ENCODE data around the gene SLFN12L.
"Not testable (repeated sequence)": the region's sequence is repeated elsewhere in the genome, so short reads cannot be mapped to it uniquely, and the experiment has no call there.

Gene SLFN12L

GRCh38 chr17:35545150-35545549 lies 7.7 kb upstream of the SLFN12L start:
- DNase-seq (ENCODE audit: low read depth), result no peak
- TF ChIP-seq CTCF (IDR thresholded peaks at IDR 0.05; ENCODE audit: control insufficient read depth, extremely low read depth, insufficient read depth), result no peak
- no peak overlapping the region for H3K4me3 ChIP-seq (ENCODE audit: low read depth, low read length)

DNA sequence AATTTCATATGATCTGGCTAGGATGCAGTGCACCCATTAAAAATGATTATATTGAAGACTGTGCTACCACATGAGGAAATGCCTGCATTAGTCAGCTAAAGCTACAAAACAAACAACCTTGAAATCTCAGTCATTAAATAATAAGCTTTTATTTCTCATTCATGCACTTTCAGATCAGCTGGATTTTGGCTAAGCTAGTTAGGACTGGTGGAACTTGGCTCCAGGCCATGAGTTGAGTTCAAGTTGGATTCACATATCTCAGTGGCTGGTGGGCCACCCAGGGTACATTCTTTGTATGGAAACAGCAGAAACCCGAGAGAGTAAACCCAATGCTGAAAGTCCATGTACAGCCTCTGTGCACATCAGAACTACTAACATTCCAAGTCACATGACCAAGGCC lies 6.4 kb upstream of the SLFN12L start:
- TF ChIP-seq CTCF (IDR thresholded peaks at IDR 0.05; ENCODE audit: control insufficient read depth, extremely low read depth, insufficient read depth), result no peak
- no peak for DNase-seq (ENCODE audit: low read depth)
- H3K4me3 ChIP-seq (ENCODE audit: low read depth, low read length), result no peak overlapping the region

DNA sequence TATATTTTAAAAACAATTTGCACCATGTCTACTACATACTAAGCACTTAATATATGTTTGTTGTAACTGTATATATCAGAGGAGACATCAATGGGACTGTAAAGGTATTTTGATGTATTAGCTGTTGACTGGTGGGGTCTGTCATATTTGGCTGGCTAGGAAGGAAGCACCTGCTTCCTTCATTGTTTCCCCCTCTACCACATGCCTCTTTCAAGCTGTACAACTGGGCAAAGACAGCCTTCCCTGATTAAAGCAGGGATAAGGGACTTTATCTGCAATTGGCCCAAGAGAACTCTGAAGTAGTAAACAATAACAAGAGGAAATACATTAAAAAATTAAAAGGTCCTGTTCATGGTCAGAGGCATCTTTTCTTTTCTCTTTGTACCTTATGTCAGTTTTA lies 5.5 kb upstream of the SLFN12L start:
- H3K4me3 ChIP-seq (ENCODE audit: low read depth, low read length), result no peak overlapping the region
- DNase-seq (ENCODE audit: low read depth), result no peak
- no peak for TF ChIP-seq CTCF (IDR thresholded peaks at IDR 0.05; ENCODE audit: control insufficient read depth, extremely low read depth, insufficient read depth)

- TF ChIP-seq CTCF (IDR thresholded peaks at IDR 0.05; ENCODE audit: control insufficient read depth, extremely low read depth, insufficient read depth), result no peak
- no peak overlapping the region for H3K4me3 ChIP-seq (ENCODE audit: low read depth, low read length)
- no peak for DNase-seq (ENCODE audit: low read depth)
These were observed 4.0 kb upstream of the SLFN12L start for GRCh38 chr17:35541434-35541833.

- DNase-seq (ENCODE audit: low read depth), result no peak
- H3K4me3 ChIP-seq (ENCODE audit: low read depth, low read length), result no peak overlapping the region
- no peak for TF ChIP-seq CTCF (IDR thresholded peaks at IDR 0.05; ENCODE audit: control insufficient read depth, extremely low read depth, insufficient read depth)
These were observed 3.3 kb upstream of the SLFN12L start for GRCh38 chr17:35540589-35541404.

- no peak for TF ChIP-seq CTCF (IDR thresholded peaks at IDR 0.05; ENCODE audit: control insufficient read depth, extremely low read depth, insufficient read depth)
- H3K4me3 ChIP-seq (ENCODE audit: low read depth, low read length), result no peak overlapping the region
- DNase-seq (ENCODE audit: low read depth), result no peak
These were observed 2.2 kb upstream of the SLFN12L start for GRCh38 chr17:35539659-35540026.

- no peak overlapping the region for H3K4me3 ChIP-seq (ENCODE audit: low read depth, low read length)
- TF ChIP-seq CTCF (IDR thresholded peaks at IDR 0.05; ENCODE audit: control insufficient read depth, extremely low read depth, insufficient read depth), result no peak
- no peak for DNase-seq (ENCODE audit: low read depth)
These were observed 760 bp downstream of the SLFN12L start for GRCh38 chr17:35536664-35537171.

DNA sequence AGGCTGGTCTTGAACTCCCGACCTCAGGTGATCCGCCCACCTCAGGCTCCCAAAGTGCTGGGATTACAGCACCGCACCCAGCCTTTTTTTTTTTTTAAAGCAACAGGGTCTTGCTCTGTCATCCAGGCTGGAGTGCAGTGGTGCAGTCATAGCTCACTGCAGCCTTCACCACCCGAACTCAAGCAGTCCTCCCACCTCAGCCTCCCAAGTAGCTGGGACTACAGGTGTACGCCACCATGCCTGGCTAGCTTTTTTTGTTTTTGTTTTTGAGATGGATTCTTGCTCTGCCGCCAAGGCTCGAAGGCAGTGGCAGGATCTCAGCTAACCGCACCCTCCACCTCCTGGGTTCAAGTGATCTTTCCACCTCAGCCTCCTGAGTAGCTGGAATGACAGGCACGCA lies 2.1 kb downstream of the SLFN12L start:
- not testable (repeated sequence) for DNase-seq (ENCODE audit: low read depth)

More for the DNA sequence above, 2.1 kb downstream of the SLFN12L start:
- H3K4me3 ChIP-seq (ENCODE audit: low read depth, low read length), result not testable (repeated sequence)

All from LNCaP clone FGC (cell line).